Endodermal cell (in vitro differentiated cells): ENCODE data around the gene GRHL3. TPM values are rescaled to one million over a fixed set of nuclear protein-coding genes. Genes with fewer than 3 reads are reported as not detected.

ENCODE experiments used
- DNase-seq: peaks from one replicate; pipeline ENCODE4 v3.0.0-alpha.2; 2017
- H3K27ac ChIP-seq: 2 replicates; pipeline ENCODE4 v1.5.1; 2013; ENCODE audit warnings: mild to moderate bottlenecking, low read depth, low read length, moderate library complexity
- H3K27me3 ChIP-seq: 2 replicates; pipeline ENCODE4 v1.6.1; 2013; ENCODE audit warnings: mild to moderate bottlenecking, low read length, moderate library complexity; ENCODE audit not compliant: insufficient read depth, control insufficient read depth, poor library complexity, severe bottlenecking
- H3K36me3 ChIP-seq: 2 replicates; pipeline ENCODE4 v1.7.0; 2013; ENCODE audit warnings: mild to moderate bottlenecking, low read length, moderate library complexity; ENCODE audit not compliant: control insufficient read depth, insufficient read depth
- H3K4me1 ChIP-seq: one replicate; pipeline ENCODE4 v1.7.0; 2013; ENCODE audit warnings: low read length; ENCODE audit not compliant: control insufficient read depth, insufficient read depth
- H3K4me3 ChIP-seq: 2 replicates; pipeline ENCODE4 v1.5.1; 2013; ENCODE audit warnings: mild to moderate bottlenecking, low read length, moderate library complexity
- H3K9ac ChIP-seq: 2 replicates; pipeline ENCODE4 v1.6.1; 2013; ENCODE audit warnings: mild to moderate bottlenecking, low read length, moderate library complexity; ENCODE audit not compliant: poor library complexity, severe bottlenecking; ENCODE audit errors: extremely low read depth
- H3K9me3 ChIP-seq: 2 replicates; pipeline ENCODE4 v1.6.1; 2013; ENCODE audit warnings: mild to moderate bottlenecking, low read length, moderate library complexity; ENCODE audit not compliant: control insufficient read depth
- H3K27ac Mint-ChIP-seq: 2 replicates; pipeline ENCODE4 v1.8.0; 2020; ENCODE audit warnings: mixed read lengths
- H3K27me3 Mint-ChIP-seq: 2 replicates; pipeline ENCODE4 v1.8.0; 2021; ENCODE audit warnings: mild to moderate bottlenecking, mixed read lengths; ENCODE audit not compliant: insufficient read depth
- H3K36me3 Mint-ChIP-seq: 2 replicates; pipeline ENCODE4 v1.8.0; 2020; ENCODE audit warnings: low read depth, mixed read lengths
- H3K4me1 Mint-ChIP-seq: 2 replicates; pipeline ENCODE4 v1.8.0; 2020; ENCODE audit warnings: mixed read lengths
- H3K4me3 Mint-ChIP-seq: 2 replicates; pipeline ENCODE4 v1.8.0; 2020; ENCODE audit warnings: mild to moderate bottlenecking, moderate library complexity, mixed read lengths
- H3K9me3 Mint-ChIP-seq: 2 replicates; pipeline ENCODE4 v1.8.0; 2020; ENCODE audit warnings: mild to moderate bottlenecking, mixed read lengths
- CTCF ChIP-seq: fragments of 200-600 bp; sonication (generic); conservative IDR thresholded peaks from 2 replicates; pipeline ENCODE4 v1.5.0; 2021; ENCODE audit warnings: antibody characterized with exemption, mild to moderate bottlenecking
- WGBS, 2 experiments: methylation state at CpG; one replicate each; pipeline versions ENCODE4 v1.1.5 to v1.1.7; 2013; ENCODE audit warnings: missing lambda C conversion rate in 2 of 2, mixed read lengths in 1 of 2; ENCODE audit not compliant: insufficient coverage in 1 of 2, insufficient read length in 1 of 2; 5-methylcytosine and 5-hydroxymethylcytosine counted together
- total RNA-seq, 2 donors: library from RNA; stranded (reverse); fragmentation: NEBNext Ultra II Directional in 1 of 2; extraction: Animal tissue kit (Norgen Biotek cat#: 25700) in 1 of 2; gene quantifications; 2 replicates in 1 of 2; 3 replicates in 1 of 2; pipeline ENCODE4 v1.2.1, GENCODE V29; 2021

GRHL3 gene
- total RNA-seq, 2 donors from 2014 or later: 1.8 to 2.5 TPM

- no peak overlapping the region for H3K27ac ChIP-seq
- H3K4me3 ChIP-seq: no peak overlapping the region
- no peak for TF ChIP-seq CTCF
- H3K36me3 ChIP-seq: no peaks in the 10 kb centered on the region
- no peaks in the 10 kb centered on the region for H3K4me1 ChIP-seq
- no peaks in the 10 kb centered on the region for H3K27me3 ChIP-seq
- no peaks in the 10 kb centered on the region for H3K9me3 Mint-ChIP-seq
- H3K27ac Mint-ChIP-seq: no peak overlapping the region
- no peak overlapping the region for H3K9ac ChIP-seq
- peaks cover 19% of the 10 kb centered on the region for H3K4me1 Mint-ChIP-seq
- H3K9me3 ChIP-seq: no peaks in the 10 kb centered on the region
- no peak overlapping the region for H3K4me3 Mint-ChIP-seq
- no peak for DNase-seq
- H3K27me3 Mint-ChIP-seq: no peaks in the 10 kb centered on the region
- WGBS, 2 experiments: 88% methylated on average over 2 of the region's 2 CpGs
- peaks cover 15% of the 10 kb centered on the region for H3K36me3 Mint-ChIP-seq
Measured at GRCh38 chr1:24362396-24362795, 43.2 kb downstream of the GRHL3 start.

- Histone ChIP-seq H3K36me3 (no peaks in the 10 kb centered on the region), H3K9ac (no peak overlapping the region), H3K4me1 (no peaks in the 10 kb centered on the region), H3K9me3 (no peaks in the 10 kb centered on the region), H3K4me3 (no peak overlapping the region), H3K27ac (no peak overlapping the region), H3K27me3 (no peaks in the 10 kb centered on the region)
- no peak for DNase-seq
- peaks cover 19% of the 10 kb centered on the region for H3K4me1 Mint-ChIP-seq
- H3K27me3 Mint-ChIP-seq: no peaks in the 10 kb centered on the region
- H3K4me3 Mint-ChIP-seq: no peak overlapping the region
- no peak overlapping the region for H3K27ac Mint-ChIP-seq
- no peak for TF ChIP-seq CTCF
- no peaks in the 10 kb centered on the region for H3K9me3 Mint-ChIP-seq
- peaks cover 11% of the 10 kb centered on the region for H3K36me3 Mint-ChIP-seq
- WGBS, 2 experiments: 91 to 94% methylated on average over 2 to 4 of the region's 4 CpGs
Measured at GRCh38 chr1:24362982-24363614, 43.9 kb downstream of the GRHL3 start.

GRCh38 chr1:24363994-24364393 is 44.8 kb downstream of the GRHL3 start:
- Mint-ChIP-seq H3K9me3 (no peaks in the 10 kb centered on the region), H3K27ac (no peak overlapping the region), H3K27me3 (no peaks in the 10 kb centered on the region), H3K4me1 (peaks cover 19% of the 10 kb centered on the region), H3K36me3 (peaks cover 11% of the 10 kb centered on the region), H3K4me3 (no peak overlapping the region)
- Histone ChIP-seq H3K36me3 (no peaks in the 10 kb centered on the region), H3K9ac (no peak overlapping the region), H3K27me3 (no peaks in the 10 kb centered on the region), H3K4me3 (no peak overlapping the region), H3K27ac (no peak overlapping the region), H3K9me3 (no peaks in the 10 kb centered on the region), H3K4me1 (no peaks in the 10 kb centered on the region)
- no peak for DNase-seq
- WGBS, 2 experiments: 88 to 91% methylated on average over 2 to 7 of the region's 7 CpGs
- no peak for TF ChIP-seq CTCF
